ENCODE results near the gene RORB. TPM values are rescaled to one million over a fixed set of nuclear protein-coding genes. Genes with fewer than 3 reads are reported as not detected.

The RORB gene
- total RNA-seq, 1 donor from 2014 or later, result 2.7 TPM

DNA sequence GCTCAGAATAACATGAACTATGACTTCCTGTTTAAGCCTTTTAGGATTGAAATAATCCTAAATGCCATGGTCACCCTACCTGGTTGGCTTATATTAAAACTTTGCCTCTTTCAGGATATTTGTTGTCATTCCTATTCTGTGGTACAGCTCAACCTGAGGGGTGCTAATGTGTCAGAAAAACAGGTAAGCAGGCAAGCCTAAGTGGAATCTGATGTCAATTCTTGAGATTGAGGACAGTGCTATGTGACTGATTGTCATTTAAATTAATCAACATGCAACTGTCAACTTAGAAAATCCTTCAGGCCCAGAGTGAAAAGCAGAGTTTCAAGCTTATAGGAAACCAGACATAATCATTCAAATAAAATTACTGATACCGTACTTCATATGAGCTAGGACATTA, 2.6 kb upstream of the RORB start:
- Histone ChIP-seq H3K27ac (no peak overlapping the region), H3K27me3 (no peaks in the 10 kb centered on the region), H3K36me3 (no peaks in the 10 kb centered on the region), H3K4me3 (no peak overlapping the region), H3K4me1 (peaks cover 20% of the 10 kb centered on the region), H3K9me3 (no peaks in the 10 kb centered on the region)
- no peak for DNase-seq (ENCODE audit: extremely low spot score in 2 of 2)
- TF ChIP-seq POLR2AphosphoS5 (IDR thresholded peaks at IDR 0.05; ENCODE audit: insufficient read depth in 1 of 2, low read depth in 1 of 2), result no peak
- TF ChIP-seq POLR2A (IDR thresholded peaks at IDR 0.05), result no peak
- TF ChIP-seq, protein P1, sequence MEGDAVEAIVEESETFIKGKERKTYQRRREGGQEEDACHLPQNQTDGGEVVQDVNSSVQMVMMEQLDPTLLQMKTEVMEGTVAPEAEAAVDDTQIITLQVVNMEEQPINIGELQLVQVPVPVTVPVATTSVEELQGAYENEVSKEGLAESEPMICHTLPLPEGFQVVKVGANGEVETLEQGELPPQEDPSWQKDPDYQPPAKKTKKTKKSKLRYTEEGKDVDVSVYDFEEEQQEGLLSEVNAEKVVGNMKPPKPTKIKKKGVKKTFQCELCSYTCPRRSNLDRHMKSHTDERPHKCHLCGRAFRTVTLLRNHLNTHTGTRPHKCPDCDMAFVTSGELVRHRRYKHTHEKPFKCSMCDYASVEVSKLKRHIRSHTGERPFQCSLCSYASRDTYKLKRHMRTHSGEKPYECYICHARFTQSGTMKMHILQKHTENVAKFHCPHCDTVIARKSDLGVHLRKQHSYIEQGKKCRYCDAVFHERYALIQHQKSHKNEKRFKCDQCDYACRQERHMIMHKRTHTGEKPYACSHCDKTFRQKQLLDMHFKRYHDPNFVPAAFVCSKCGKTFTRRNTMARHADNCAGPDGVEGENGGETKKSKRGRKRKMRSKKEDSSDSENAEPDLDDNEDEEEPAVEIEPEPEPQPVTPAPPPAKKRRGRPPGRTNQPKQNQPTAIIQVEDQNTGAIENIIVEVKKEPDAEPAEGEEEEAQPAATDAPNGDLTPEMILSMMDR (IDR thresholded peaks at IDR 0.05), result no peak
- intact Hi-C loops (cut with DNase I), result no loop called here

DNA sequence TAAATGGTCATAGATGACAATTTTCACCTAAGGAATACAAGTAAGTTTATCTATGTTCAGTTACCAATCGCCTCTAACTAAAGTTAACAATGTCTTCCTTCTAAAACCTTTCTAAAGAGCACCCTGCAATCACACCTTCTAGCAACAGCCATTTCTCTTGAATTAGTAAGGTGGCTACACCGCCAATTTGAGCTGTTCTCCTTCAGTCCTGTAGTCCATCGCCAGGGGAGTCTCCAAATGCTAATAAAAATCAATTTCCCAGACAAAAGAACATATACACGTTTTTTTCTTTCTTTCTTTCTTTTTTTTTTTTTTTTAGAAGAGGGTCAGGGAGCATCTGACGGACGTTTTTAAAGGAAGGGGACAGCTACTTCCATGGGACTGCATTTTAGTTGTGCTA, 729 bp upstream of the RORB start:
- Histone ChIP-seq H3K27me3 (no peaks in the 10 kb centered on the region), H3K27ac (peak overlapping the region; percentile 68)
- TF ChIP-seq POLR2A (IDR thresholded peaks at IDR 0.05) (no peak), POLR2AphosphoS5 (IDR thresholded peaks at IDR 0.05; ENCODE audit: insufficient read depth in 1 of 2, low read depth in 1 of 2) (no peak)
- TF ChIP-seq, protein P1 (IDR thresholded peaks at IDR 0.05), result no peak

DNA sequence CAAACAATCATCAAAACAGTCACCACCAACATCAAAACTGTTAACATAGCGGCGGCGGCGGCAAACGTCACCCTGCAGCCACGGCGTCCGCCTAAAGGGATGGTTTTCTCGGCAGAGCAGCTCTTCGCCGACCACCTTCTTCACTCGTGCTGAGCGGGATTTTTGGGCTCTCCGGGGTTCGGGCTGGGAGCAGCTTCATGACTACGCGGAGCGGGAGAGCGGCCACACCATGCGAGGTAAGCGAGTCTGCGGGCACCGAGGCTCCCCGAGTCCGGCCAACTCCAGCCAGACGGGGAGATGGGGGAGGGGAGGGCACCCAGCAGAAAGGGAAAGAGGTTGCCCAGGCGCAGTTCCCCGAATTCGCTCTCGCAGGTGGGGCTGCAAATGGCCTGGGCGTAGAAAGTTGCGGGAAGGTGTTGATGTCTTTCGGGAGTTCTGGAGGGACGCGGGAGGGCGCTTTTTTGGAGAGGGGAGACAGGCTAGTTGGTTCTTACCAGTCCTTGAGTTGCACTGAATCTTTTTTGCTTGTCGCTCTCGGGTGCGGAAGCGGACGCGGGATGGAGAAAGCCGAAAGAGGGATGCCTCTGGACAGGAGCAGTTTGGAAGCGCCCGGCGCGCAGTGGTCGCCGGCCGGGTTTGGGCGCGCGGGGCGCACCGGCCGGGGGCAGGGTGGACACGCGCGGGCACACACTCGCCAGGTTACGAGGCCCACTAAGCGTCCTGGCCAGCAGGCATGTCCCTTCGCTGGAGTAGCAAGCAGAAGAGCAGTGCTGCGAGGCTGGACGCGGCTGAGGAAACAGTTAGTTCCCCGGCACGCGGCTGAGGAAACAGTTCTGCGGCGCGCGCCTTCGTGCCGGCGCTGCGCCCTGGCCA, 849 bp downstream of the RORB start:
- Histone ChIP-seq H3K27me3 (no peaks in the 10 kb centered on the region), H3K4me3 (peak overlapping the region; percentile 59 to 60), H3K9me3 (no peaks in the 10 kb centered on the region), H3K27ac (peak overlapping the region; percentile 68), H3K4me1 (peaks cover 31% of the 10 kb centered on the region), H3K36me3 (no peaks in the 10 kb centered on the region)
- TF ChIP-seq POLR2AphosphoS5 (IDR thresholded peaks at IDR 0.05; ENCODE audit: insufficient read depth in 1 of 2, low read depth in 1 of 2) (no peak), POLR2A (IDR thresholded peaks at IDR 0.05) (no peak)
- TF ChIP-seq, protein P1 (IDR thresholded peaks at IDR 0.05), result no peak
- no peak for DNase-seq (ENCODE audit: extremely low spot score in 2 of 2)
- intact Hi-C loops (cut with DNase I), result no loop called here

More for the DNA sequence above, 729 bp upstream of the RORB start:
- Histone ChIP-seq H3K36me3 (no peaks in the 10 kb centered on the region), H3K4me1 (peaks cover 31% of the 10 kb centered on the region), H3K9me3 (no peaks in the 10 kb centered on the region), H3K4me3 (peak overlapping the region; percentile 59 to 60)
- intact Hi-C loops (cut with DNase I), result no loop called here
- DNase-seq (ENCODE audit: extremely low spot score in 2 of 2), result no peak

DNA sequence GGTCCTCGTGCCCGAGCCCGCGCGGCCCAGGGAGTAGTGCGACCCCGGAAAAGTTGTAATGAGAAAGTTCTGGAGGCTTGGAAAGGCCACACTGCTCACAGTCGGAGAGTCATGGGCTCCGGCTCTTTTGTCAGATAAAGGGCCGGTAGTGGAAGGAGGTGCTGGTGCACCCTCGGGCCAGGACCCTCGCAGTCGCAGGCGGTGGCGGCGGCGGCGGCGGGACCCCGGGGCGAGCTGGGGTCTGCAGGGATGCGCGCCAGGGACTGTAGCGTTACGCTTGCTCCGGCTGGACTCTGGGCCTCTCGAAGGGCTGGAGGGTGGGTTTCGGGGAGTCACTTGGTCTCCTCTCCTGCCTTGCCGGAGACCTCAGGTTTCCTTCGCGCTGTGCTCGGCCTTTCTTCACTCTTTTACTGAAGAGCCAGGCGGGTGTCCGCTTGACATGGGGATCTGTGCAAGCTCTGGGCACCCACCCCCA, 1.5 kb downstream of the RORB start:
- intact Hi-C loops (cut with DNase I), result no loop called here
- H3K27me3 ChIP-seq, result no peaks in the 10 kb centered on the region

More for the DNA sequence above, 1.5 kb downstream of the RORB start:
- no peaks in the 10 kb centered on the region for H3K36me3 ChIP-seq
- H3K4me3 ChIP-seq, result peak overlapping the region; percentile 59 to 60
- peak overlapping the region; percentile 68 for H3K27ac ChIP-seq
- H3K4me1 ChIP-seq, result peaks cover 31% of the 10 kb centered on the region
- TF ChIP-seq POLR2A (IDR thresholded peaks at IDR 0.05) (no peak), POLR2AphosphoS5 (IDR thresholded peaks at IDR 0.05; ENCODE audit: insufficient read depth in 1 of 2, low read depth in 1 of 2) (no peak)
- TF ChIP-seq, protein P1 (IDR thresholded peaks at IDR 0.05), result no peak
- no peak for DNase-seq (ENCODE audit: extremely low spot score in 2 of 2)
- no peaks in the 10 kb centered on the region for H3K9me3 ChIP-seq

Measured in vagina (tissue), 2 donors.